ENCODE data around the gene CACNA2D4. TPM values are rescaled to one million over a fixed set of nuclear protein-coding genes. Genes with fewer than 3 reads are reported as not detected.
A peak's percentile ranks its signal among the peaks of the same experiment; 100 is the strongest.

CACNA2D4 gene
- total and polyA plus RNA-seq, 4 donors = 1.5 to 12.6 (median 7.3) TPM

- Histone ChIP-seq H3K9me3 (ENCODE audit: control insufficient read depth in 4 of 4, insufficient read depth in 3 of 4, low read length in 3 of 4) (peaks cover 0 to 5% (median 0%) of the 10 kb centered on the region in 4 donors), H3K27me3 (ENCODE audit: control insufficient read depth in 3 of 3, insufficient read depth in 3 of 3, low read length in 2 of 3) (peaks cover 0 to 11% (median 2%) of the 10 kb centered on the region in 3 donors), H3K27ac (ENCODE audit: low read depth in 1 of 2, low read length in 1 of 2) (no peak overlapping the region), H3K4me3 (no peak overlapping the region), H3K36me3 (ENCODE audit: control insufficient read depth in 4 of 4, insufficient read depth in 4 of 4, low read length in 4 of 4) (no peaks in the 10 kb centered on the region), H3K4me1 (ENCODE audit: control insufficient read depth in 5 of 5, insufficient read depth in 5 of 5, low read length in 5 of 5) (no peaks in the 10 kb centered on the region), H3K9ac (ENCODE audit: insufficient read depth in 1 of 2, low read length in 2 of 2) (no peak overlapping the region)
- ATAC-seq (ENCODE audit: insufficient read depth, low FRiP score) (no peak), DNase-seq (peak in 1 of 3 donors; percentile 8)
- WGBS, 2 donors = 51 to 59% methylated on average over 18 of the region's 18 CpGs
- TF ChIP-seq CTCF (IDR thresholded peaks at IDR 0.05; ENCODE audit: control extremely low read depth, extremely low read depth) = no peak
Observed at GRCh38 chr12:1842183-1842904, 76.1 kb downstream of the CACNA2D4 start.

- ATAC-seq (ENCODE audit: insufficient read depth, low FRiP score) (no peak), DNase-seq (peak in 1 of 3 donors; percentile 10)
- H3K36me3 ChIP-seq (ENCODE audit: control insufficient read depth in 4 of 4, insufficient read depth in 4 of 4, low read length in 4 of 4) = no peaks in the 10 kb centered on the region
- H3K9ac ChIP-seq (ENCODE audit: insufficient read depth in 1 of 2, low read length in 2 of 2) = no peak overlapping the region
- WGBS, 2 donors = 82 to 87% methylated on average over 13 of the region's 13 CpGs
- no peaks in the 10 kb centered on the region for H3K4me1 ChIP-seq (ENCODE audit: control insufficient read depth in 5 of 5, insufficient read depth in 5 of 5, low read length in 5 of 5)
- H3K27ac ChIP-seq (ENCODE audit: low read depth in 1 of 2, low read length in 1 of 2) = no peak overlapping the region
- peaks cover 0 to 5% (median 0%) of the 10 kb centered on the region in 4 donors for H3K9me3 ChIP-seq (ENCODE audit: control insufficient read depth in 4 of 4, insufficient read depth in 3 of 4, low read length in 3 of 4)
- no peak for TF ChIP-seq CTCF (IDR thresholded peaks at IDR 0.05; ENCODE audit: control extremely low read depth, extremely low read depth)
- H3K27me3 ChIP-seq (ENCODE audit: control insufficient read depth in 3 of 3, insufficient read depth in 3 of 3, low read length in 2 of 3) = peaks cover 0 to 8% (median 2%) of the 10 kb centered on the region in 3 donors
- no peak overlapping the region for H3K4me3 ChIP-seq
Observed at GRCh38 chr12:1841586-1842182, 76.8 kb downstream of the CACNA2D4 start.

- Histone ChIP-seq H3K27ac (ENCODE audit: low read depth in 1 of 2, low read length in 1 of 2) (no peak overlapping the region), H3K9ac (ENCODE audit: insufficient read depth in 1 of 2, low read length in 2 of 2) (no peak overlapping the region), H3K4me3 (no peak overlapping the region), H3K27me3 (ENCODE audit: control insufficient read depth in 3 of 3, insufficient read depth in 3 of 3, low read length in 2 of 3) (peaks cover 0 to 6% (median 2%) of the 10 kb centered on the region in 3 donors), H3K9me3 (ENCODE audit: control insufficient read depth in 4 of 4, insufficient read depth in 3 of 4, low read length in 3 of 4) (peaks cover 0 to 5% (median 0%) of the 10 kb centered on the region in 4 donors), H3K4me1 (ENCODE audit: control insufficient read depth in 5 of 5, insufficient read depth in 5 of 5, low read length in 5 of 5) (no peaks in the 10 kb centered on the region), H3K36me3 (ENCODE audit: control insufficient read depth in 4 of 4, insufficient read depth in 4 of 4, low read length in 4 of 4) (no peaks in the 10 kb centered on the region)
- ATAC-seq (ENCODE audit: insufficient read depth, low FRiP score) = no peak
- peak in 1 of 3 donors; percentile 7 for DNase-seq
- WGBS, 2 donors = 77 to 85% methylated on average over 16 of the region's 16 CpGs
- TF ChIP-seq CTCF (IDR thresholded peaks at IDR 0.05; ENCODE audit: control extremely low read depth, extremely low read depth) = no peak
Observed at GRCh38 chr12:1840981-1841425, 77.4 kb downstream of the CACNA2D4 start.
